GM18511 (cell line): ENCODE data around the gene LPAR2.
A peak's percentile ranks its signal among the peaks of the same experiment; 100 is the strongest.

ENCODE experiments used
- ATAC-seq: cut with Tn5 transposase; IDR thresholded peaks from one replicate; pipeline ENCODE4 v1.9.1; 2021; ENCODE audit warnings: mild to moderate bottlenecking, moderate library complexity; ENCODE audit not compliant: unreplicated experiment

The LPAR2 gene

DNA sequence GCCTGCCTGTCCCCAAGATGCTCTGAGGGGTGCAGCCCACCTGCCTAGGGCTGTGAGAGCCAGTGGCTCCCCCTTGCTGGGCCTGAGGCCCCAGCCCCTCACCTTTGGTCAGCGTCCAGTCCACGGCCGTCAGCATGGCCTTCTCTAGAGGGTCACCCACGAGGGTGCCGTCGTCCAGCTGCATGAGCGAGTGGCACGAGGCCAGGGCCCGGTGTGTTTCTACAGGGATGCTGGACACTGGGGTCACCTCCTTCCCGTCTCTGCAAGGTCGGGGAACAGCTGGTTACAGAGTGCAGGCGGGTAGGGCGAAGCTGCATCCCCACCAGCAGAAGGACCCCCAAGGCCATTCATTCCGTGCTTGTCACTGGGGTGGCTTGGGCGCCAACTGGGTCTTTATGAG, 26.4 kb upstream of the LPAR2 start:
- no peak for ATAC-seq

- no peak for ATAC-seq
Measured at GRCh38 chr19:19653597-19654147, 25.7 kb upstream of the LPAR2 start.

GRCh38 chr19:19652482-19653295, 24.7 kb upstream of the LPAR2 start:
- ATAC-seq, result no peak

GRCh38 chr19:19651076-19651475, 23.1 kb upstream of the LPAR2 start:
- ATAC-seq, result no peak

DNA sequence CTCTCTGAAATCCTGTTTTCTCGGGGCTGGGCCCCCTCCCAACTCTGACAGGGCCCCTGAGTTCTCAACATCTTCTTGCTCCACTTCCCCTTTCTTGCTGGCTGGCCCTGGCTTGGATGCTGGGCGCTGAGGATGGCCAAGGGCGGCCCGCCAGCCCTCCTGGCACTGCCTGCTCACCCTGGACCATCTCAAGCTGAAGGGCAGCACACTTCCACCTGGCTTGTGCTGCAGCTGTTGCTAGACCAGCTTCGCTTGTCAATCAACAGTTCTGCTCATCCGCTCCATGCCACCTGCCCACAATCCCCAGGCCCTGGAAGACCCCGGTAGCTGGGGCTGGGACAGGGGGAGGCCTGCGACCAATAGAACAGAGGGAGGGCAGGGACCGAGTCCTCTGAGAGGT, 22.3 kb upstream of the LPAR2 start:
- ATAC-seq, result no peak

DNA sequence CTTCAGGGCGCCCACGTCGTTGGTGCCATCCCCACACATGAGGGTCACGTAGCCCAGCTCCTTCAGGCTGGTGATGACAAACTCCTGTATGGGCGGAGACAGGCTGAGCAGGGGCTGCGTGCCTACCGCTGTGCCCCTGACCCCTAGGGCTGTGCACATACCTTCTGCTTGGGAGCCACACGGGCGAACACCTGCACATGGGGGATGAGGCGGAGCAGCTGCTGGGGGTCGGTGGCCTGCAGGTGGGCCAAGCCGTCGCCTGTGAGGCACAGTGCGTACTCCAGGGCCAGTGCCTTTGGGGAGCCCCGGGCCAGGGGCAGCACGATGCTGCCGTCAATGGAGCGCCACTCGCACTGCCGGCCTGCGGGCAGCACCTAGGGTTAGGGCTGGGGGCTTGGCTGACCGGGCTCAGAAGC, 21.6 kb upstream of the LPAR2 start:
- no peak for ATAC-seq

DNA sequence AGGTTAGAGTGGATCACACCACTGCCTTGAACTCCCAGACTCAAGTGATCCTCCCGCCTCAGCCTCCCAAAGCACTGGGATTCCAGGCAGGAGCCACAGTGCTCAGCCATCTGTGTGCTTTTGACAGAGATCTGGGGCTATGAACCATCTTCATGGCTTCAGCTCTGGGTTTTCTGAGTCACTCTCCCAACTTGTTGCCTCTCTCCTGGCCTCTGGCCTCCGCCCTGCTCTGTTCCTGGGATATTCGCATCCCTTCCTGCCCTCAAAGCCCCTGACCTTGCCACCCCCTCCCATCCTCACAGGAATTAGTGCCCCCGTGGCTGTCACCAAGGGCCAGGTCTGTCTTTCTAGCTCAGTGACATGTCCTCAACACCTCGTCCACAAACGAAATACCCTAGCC, 21.1 kb upstream of the LPAR2 start:
- ATAC-seq, result no peak

- no peak for ATAC-seq
Measured at GRCh38 chr19:19647037-19647835, 19.2 kb upstream of the LPAR2 start.

DNA sequence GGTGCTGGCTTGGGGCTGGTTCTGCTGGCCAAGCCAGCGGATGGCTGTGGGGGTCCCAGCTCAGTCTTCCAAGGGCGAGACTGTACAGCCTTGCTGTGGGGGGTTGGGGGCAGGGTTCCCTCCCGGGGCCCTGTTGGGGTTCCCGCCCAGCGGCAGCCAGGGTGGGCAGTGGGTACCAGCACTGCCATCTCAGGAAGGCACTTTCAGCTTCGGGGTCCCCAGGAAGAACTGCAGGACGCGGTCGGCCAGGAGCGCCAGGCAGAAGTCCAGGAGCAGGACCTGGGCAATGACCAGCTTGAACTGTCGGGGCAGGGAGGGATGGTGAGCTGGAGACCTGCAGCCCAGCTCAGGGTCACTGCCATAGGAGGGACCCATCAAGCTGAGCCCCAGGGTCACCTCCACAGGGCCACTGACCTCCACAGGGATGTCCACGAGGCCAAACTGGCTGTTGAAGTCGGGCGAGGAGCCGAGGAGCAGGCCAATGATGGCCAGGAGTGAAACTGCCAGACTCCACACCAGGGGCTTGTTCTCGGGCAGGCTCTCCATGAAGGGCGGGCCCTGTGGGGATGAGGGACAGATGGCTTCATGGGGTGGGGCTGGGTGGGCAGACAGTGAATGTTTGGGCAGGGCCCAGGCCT, 17.3 kb upstream of the LPAR2 start:
- no peak for ATAC-seq

DNA sequence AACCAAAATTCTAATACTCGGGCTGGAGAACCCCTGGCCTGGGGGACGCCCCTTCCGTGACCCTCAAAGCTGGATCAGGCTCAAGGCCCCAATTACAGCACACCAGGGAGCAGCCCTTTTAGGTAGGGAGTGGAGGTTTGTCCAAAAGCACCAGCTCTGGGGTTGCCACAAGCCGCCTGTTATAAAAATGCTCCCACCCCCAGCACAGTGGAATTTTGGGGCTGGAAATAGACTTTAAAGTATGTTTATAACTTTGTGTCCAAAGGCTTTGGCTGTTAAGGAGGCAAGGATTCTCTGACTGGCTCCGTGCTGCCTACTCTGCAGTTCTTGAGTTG, 16.0 kb upstream of the LPAR2 start:
- no peak for ATAC-seq

DNA sequence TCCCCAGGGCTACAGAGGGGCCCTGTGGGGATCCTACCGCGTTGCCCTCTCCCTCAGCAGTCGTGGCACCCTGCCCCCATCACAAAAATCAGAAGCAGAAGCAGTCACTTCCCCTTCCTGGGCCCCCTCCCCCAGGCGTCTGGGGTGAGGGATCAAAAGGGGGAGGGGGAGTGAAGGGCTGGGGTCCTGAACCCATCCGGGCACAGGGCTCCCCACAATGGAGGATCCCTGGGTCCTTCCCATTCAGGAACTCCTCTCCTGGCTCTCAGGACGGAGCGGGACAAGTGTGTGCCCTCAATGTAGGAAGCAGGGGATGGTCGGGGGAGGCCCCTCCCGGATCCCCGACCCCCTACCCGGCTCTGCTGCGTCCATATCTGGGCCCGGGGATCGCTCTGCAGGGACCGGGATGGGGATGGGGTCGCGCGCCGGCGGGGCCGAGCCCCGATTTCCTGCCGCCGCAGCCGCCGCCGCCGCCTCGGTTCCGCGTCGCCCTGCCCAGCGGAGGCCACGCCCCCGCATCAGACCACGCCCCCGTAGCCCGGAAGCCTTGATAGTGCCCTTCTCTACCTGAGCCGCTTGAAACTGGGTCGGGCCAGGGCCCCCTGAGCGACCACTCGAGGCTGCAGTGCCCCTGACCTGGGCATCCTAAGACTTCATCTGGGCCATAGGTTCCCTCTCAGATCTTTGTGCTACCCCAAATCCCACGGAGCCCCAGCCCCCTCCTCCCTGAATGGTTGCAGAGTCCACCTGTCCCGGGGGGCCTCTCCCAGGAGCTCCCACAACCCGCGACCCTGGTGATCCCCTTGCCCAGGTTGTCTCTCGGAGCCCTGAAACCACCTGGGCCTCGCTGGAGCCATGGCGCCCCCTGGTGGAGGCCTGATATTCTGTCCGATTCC, 15.4 kb upstream of the LPAR2 start, which contains the start of gene GMIP:
TSS of gene GMIP (minus strand) at position 500 of the 896 bp plus-strand sequence. CDS start at position 372, 128 bp downstream.
- ATAC-seq, result peak; percentile 85

DNA sequence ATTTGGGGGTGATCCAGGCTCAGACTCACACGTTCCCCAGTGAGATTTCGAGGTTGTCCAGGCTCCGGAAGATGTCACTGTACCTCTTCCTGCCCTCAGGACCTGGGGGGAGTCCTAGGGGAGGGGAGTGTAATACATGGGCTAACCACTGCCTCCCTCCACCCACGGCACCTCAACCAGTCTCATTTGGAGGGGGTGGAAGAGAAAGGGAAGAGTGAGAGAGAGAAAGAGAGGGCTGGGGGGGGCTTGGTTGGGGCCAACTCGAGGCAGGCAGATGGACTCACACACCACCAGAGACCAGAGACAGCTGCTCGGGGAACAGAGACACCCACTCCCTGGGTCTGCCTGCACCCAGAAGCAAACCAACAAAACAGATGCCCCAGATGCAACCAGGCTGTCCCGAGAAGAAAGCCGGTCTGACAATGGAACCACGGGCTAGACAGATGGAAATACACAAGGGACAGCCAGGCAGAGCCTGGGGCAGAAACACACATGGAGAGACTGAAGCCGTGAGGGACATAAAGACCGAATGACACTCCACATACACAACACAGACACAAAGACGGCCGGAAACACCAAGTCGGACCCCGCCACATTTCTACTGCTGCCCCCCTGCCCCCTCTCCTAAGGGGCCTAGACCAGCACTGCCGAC, 14.6 kb upstream of the LPAR2 start:
- peak; percentile 34 for ATAC-seq

DNA sequence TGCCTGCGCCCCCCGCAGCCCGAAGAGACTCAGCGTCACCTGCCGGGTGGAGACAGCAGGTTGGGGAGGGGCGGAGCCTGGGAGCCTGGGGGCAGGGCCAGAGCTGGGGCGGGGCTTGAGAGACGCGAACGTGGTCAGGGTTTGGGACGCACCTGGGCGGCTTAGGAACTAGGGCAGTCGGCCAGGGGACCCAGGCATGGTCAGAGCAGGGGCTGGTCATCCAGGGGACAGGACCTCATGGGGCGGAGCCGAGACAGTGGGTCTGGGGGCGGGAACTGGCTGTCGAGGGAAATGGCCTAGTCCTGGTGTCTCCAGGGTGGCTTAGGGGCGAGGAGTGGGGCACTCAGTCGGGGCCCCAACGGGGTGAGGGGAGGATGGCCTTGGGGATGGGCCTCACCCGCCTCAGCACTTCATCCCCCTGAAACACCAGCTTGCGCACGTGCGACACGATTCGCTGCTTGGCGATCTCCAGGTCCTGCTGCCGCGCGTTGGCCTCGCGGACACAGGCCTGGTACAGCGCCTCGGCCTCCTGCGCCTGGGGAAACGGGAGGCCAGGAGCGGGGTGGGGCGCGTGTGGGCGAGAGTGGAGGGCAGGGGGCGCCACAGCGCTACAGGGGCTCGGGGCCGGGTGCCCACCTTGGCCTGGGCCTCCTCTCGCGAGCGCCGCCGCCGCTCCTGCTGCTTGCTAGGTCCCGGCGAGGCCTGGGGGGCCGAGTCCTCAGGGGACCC, 9.7 kb upstream of the LPAR2 start:
- no peak for ATAC-seq

GRCh38 chr19:19637186-19637522, 9.1 kb upstream of the LPAR2 start:
- ATAC-seq, result no peak

- ATAC-seq, result no peak
Measured at GRCh38 chr19:19636573-19637185, 8.7 kb upstream of the LPAR2 start.

- no peak for ATAC-seq
Measured at GRCh38 chr19:19635313-19635702, 7.3 kb upstream of the LPAR2 start.

- ATAC-seq, result no peak
Measured at GRCh38 chr19:19634516-19635312, 6.7 kb upstream of the LPAR2 start.
